DND-41 (cell line): ENCODE results near the gene CDK19.

Experiments used
- CTCF ChIP-seq: IDR thresholded peaks from 2 replicates; pipeline ENCODE4 v1.5.1; 2012; ENCODE audit warnings: borderline replicate concordance, low read length, moderate library complexity, mild to moderate bottlenecking; ENCODE audit not compliant: poor library complexity, severe bottlenecking; ENCODE audit errors: extremely low read depth
- EZH2 ChIP-seq: IDR thresholded peaks from 3 replicates; pipeline ENCODE4 v1.6.1; 2012; ENCODE audit warnings: borderline replicate concordance, low read depth, mild to moderate bottlenecking, moderate library complexity, low read length, inconsistent platforms; ENCODE audit not compliant: severe bottlenecking

- TF ChIP-seq CTCF = no peak
- no peak for TF ChIP-seq EZH2
These were observed 29.0 kb downstream of the CDK19 start for GRCh38 chr6:110786271-110786670.
